Stimulated activated CD4-positive, alpha-beta T cell treated with anti-CD3 and anti-CD28 coated beads, Interleukin-1b, Interleukin-23, amount 100 ng/mL, for 1 hour (primary cell): ENCODE results near the gene TTC7B.
"Not testable (repeated sequence)": the region's sequence is repeated elsewhere in the genome, so short reads cannot be mapped to it uniquely, and the experiment has no call there.

ENCODE experiments used
- DNase-seq, 2 donors: peaks; one replicate each; pipeline ENCODE4 v3.0.0-alpha.2; 2020; ENCODE audit warnings: low read depth in 2 of 2

TTC7B gene

DNA sequence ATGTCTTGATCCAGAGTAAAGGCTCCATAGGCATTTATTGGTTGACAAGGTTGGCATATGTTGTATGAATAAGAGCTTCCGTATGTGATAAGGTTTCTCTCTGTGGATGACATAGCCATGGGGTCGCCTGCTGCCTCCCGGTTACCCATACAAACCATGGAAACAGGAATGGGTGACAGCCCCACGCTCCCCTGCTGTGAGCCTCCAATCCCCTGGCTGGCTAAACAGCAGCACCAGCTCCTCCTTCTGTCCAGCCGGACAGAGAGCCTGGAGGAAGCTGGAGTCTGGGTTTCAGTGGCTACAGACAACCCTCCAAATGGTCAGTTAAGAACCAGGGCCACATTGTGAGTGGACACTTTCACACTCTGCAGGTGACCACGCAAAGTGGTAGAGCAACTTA lies 288.3 kb downstream of the TTC7B start:
- DNase-seq, result no peak

DNA sequence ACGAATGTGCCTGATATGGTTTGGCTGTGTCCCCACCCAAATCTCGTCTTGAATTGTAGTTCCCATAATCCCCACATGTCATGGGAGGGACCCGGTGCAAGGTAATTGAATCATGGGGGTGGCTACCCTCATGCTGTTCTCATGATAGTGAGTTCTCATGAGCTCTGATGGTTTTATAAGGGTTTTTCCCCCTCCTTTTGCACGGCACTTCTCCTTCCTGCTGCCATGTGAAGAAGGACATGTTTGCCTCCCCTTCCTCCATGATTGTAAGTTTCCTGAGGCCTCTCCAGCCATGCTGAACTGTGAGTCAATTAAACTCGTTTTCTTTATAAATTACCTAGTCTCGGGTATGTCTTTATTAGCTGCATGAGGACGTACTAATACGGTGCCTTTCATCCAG lies 289.7 kb downstream of the TTC7B start:
- DNase-seq, result not testable (repeated sequence)

DNA sequence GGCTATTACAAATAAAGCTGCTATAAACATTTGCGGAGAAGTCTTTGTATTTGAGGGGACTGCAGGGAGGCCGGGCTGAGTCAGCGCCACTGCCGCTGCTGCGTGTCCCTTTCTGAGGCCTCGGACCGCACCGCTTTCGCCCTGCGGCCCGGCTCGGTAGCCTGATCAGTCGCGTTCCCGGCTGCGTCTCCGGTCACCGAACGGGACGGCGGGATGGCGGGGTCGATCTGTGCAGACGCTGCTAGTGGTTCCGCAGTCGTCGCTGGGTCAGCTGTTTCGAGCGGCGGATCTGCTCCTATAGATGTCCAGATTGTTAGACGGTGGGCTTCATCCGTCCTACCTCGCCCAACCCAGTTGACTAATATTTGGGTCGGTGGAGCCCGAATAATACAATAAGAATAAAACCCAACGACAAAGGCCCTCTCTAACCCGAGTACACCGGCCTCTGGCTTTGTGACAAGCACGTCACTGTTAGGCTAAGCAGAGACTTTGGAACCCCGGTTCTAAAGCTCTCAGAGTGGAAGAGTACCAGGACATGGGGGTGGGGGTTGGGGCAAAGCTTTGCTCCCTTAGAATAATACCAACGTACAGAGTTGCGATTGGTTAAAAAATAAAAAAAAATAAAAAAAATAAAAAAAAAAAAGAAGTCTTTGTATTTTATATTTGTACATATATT lies 290.7 kb downstream of the TTC7B start:
- not testable (repeated sequence) for DNase-seq

DNA sequence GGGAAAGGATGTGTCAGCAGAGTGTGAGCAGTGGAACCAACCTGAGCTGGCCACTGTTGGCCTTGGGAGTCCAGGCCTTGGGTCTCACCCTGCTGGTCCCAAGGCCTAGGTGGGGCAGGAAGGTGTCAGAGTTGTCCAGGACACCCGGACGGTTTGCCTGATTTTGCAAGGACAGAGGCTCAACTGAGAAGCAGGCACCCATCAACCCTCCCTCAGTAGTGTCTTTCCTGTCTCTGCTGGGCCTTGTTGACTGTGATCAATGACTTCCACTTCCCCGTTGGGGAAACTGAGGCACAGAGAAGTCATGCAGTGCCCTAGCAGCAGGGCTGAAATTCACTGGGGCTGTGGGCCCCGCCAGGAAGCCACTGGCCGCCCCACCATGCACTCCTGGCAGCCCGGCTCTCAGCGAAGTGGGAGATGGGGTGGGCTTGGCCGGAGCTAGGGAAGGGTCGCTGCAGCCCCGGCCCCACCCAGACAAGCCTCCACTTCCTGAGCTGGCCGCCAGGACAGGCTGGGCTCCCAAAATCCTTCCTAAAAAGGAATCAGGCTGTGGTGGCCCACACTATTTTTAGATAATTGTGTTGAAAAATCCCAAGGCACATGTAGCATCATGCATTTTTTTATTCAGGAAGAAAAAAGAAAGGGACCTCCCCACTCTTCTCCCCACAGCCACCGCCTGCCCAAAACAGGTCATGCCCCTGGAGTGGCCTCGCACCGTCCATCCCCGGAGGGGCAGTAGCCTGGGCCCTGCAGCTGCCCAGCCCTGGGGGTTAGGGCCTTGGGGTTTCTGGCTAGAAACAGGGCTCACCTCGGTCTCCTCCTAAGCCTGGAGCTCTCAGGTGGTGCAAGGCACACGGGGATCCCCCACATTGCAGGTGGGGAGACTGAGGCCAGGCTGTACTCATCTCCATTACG lies 292.0 kb downstream of the TTC7B start:
- no peak for DNase-seq

DNA sequence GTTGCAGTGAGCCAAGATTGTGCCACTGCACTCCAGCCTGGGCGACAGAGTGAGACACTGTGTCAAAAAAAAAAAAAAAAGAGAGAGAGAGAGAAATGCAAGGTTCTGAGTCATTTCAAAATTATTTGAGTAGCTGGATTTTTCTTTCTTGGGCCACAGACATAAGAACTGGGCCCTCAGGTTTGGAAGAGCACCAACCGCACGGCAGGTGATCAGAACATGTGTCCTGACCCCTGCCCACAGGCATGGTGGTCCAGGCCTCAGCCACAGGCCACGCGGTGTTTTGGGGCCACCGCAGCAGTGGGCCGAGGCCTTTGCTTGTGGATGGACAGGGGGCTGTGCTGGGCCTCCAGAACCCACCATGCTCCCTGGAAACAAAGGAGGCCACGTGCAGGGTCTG lies 292.7 kb downstream of the TTC7B start:
- DNase-seq, result no peak

DNA sequence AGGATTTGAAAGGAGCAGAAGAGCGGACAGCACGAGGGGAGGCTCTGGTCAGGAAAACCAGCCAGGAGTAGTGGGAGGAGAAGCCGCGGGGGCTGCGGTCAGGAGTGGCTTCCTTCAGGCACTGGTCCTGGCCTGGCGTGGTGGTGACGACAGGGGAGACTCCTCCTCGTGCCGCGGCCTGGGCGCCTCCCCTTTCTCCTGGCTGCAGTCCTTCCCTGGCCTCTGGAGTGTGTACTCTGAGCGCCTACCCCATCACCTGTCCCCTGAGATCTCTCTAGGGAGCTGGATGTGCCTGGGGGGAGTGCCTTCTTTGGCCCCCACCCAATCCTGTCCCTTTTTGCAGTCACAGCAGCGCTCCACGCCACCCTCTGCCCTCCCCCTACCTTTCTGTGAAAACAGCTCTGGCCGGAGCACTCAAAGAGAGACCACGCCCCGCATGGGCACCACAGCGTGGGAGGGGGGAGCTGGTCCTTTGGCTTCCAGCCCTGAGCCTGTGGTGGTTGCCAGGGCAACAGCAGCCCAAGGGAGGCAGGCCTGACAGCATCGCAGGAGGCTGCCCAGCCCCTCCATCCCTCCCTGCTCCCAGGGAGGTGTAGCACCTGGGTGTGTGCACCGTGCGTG lies 293.5 kb downstream of the TTC7B start:
- DNase-seq, result no peak

DNA sequence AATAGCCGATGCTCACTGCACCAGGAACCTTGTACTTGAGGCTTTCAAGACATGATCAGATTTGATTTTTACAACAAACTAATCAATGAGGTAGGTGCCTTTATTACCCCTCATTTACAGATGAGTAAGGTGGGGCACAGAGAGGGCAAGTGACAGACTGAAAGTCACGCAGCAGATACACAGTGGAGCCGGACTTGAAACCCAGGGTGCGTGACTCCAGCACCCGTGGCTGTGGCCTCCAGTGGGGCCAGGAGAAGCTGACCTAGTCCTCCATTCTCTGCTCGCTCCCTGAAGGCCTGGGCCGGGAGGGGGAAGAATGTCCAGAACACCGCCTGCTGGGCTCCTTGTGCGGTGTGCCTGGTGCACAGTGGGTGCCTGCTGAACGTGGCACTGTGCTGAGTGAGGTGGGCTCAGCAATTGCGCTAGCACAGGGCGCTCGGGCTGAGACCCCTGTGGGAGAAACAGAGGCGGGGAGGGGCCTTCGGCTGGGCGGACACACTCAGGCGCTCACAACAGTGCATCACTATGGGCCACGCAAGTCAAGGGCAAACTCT lies 294.2 kb downstream of the TTC7B start:
- DNase-seq, result no peak

DNA sequence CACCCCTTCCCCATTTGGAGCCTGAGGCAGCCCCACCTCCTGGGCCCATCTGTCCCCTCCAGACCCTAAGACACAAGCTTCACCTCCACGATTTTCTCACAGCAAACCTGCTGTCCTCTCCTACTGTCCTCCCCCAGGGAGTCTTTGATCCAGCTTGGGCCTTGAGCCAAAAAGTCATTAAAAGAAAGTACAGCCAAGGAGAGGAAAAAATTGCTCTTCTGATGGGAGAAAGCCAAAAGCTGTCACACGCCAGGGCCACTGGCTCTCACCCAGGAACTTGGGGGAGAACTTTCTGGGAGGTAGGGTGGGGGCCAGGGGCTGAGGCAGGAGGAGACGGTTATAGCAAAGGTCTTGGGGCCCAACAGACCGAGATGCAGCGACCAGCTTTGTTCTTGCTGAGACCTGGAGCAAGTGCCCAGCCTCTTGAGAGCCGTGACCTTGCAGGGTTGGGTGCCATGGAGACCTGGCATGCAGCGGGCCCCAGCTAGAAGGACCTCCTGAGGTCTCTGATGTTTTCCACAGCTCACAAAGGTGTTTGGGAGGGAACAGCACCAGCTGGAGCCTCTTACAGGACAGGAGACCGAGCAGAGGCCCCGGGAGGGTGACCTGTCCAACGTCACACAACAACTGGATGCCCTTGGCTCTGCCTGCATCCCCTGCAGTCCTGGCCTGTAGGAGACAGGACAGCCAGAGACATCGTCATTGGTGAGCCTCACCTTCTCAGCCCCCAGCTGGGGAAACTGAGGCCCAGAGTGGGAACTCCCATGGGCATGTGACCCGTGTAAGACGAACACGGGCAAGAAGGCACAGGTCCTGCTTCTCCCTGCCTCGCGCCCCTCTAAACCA lies 294.9 kb downstream of the TTC7B start:
- no peak for DNase-seq

DNA sequence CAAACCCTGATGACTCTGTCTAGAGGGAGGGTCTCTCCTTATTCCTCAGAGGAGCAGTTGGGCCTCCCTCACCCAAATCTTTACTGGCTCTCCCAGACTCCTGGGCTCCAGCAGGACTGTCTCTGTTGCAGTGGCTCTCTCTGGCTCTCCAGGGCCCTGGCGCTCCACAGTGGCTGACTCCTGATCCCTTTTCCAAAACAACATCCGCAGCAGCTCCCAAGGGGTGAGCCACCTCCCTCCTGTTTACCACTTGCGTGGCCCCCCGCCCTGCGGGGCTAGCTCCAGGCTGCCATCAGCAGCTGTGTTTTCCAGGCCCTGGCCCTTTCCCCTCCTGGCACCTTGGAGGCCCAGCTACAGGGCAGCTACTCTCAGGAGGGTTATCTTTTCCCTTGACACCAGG lies 295.9 kb downstream of the TTC7B start:
- DNase-seq, result no peak

DNA sequence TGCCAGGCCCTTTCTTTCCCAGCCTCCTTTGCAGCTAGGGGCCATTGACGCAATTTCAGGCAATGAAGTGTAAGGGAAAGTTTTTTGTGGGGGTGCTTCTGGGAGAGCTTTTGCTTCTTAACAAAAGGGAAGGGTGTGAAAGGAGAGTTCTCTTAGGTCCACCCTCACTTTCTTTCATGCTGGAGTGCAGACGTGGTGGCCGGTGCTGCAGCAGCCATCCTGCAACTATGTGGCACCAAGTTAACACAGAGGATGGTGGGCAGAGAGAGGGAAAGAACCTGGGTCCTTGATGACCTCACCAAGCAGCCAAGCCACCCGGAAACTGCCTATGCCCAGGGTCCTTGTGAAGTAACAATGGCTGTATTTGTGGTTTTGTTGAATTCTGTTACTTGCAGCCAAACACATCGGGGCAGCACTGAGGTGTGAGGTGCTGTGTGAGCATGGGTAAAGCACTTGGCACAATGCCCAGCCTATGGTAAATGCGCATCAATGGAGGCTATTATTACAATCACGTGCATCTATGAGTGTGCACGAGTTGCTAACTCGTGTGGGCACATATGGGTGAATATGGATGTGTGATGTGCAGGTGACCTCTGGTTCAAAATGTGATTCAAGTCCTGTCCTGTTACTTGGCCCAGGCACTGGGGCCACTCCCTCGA lies 296.8 kb downstream of the TTC7B start:
- no peak for DNase-seq

DNA sequence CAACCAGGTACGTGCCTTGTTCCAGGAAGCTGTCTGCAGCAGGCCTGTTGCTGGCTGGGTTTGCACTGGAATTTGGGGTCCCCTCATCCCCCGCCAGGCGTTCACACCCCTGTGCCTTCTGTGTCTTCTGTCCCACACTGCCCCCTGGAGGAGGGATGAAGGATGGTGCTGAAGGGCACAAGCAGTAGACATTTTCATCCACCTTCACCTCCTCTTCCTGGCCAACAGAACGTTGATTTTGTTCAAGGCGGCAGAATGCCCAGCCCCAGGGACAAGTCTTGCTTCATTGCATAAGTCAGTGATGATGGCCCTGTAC lies 297.3 kb downstream of the TTC7B start:
- peak in 1 of 2 donors; percentile 15 for DNase-seq

DNA sequence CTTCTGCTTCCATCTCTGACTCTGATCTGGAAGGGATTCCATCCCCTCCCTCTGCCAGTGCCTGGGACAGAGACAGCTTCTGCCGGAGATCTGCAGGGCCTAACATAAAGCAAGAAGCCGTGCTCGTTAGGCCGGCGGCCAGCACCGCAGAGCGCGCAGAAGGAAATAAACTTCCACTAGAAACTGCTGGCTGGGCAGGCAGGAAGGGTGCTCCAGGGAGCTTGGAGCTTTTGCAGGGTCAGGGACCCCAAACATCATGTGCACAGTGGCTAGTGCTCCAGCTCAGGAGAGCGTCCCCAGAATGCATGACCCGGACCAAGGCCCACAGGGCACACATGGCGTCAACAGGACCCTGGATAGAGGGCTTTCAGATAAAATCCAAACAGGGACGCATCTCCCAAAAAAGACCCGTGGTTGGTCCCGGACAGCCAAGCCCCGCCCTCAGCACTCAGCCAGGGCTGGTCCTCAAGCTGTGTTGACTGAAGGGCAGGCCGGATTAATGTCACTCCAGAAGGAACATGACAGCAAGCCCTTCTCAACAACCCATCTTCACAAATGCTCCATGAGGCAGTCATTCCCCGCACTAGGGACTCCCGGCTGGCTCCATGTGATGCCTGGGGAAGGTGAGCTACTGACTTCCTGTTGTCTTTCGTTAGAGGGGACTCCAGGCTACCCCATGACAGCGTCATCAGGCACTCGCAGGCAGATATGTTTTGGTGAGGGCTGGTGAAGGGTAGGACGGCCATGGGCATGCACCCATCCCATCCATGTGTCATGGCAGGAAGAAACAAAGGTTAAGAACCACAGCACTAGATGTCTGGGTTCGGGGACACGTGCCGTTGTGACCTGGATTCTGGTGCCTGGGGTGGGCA lies 297.9 kb downstream of the TTC7B start:
- no peak for DNase-seq

DNA sequence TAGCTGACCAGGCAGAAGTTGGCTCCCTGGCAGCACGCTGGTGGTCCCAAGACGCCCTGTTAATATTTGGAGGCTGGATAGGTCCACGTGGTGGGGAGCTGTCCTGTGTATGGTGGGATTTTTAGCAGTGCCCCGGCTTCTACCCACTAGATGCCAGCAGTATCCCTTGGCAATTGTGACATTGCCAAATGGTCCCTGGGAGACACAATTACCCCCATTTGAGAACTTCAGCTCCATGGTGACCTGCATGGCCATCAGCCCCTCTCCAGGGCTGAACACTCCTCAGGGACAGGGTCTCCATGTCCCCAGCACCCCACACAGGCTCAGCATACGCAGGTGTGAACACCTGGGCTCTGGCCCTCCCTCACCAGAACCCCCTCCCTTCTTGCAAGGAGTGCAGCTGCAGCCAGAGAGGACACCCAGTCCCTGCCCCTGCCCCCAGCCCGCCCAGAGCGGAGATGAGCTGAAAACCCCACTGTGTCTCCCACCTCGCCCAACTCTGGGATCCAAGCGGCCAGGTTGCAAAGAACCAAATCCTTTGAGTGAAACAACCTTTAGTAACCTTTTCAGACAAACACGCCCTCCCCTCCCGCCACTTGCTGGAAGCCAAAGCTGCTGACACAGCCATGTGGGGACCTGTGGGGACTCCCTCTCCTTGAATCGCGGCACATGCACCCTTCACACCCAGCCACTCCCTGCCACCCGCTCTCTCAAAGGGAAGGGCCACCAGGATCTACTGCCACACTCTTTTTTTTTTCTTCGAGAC lies 299.0 kb downstream of the TTC7B start:
- DNase-seq, result no peak

DNA sequence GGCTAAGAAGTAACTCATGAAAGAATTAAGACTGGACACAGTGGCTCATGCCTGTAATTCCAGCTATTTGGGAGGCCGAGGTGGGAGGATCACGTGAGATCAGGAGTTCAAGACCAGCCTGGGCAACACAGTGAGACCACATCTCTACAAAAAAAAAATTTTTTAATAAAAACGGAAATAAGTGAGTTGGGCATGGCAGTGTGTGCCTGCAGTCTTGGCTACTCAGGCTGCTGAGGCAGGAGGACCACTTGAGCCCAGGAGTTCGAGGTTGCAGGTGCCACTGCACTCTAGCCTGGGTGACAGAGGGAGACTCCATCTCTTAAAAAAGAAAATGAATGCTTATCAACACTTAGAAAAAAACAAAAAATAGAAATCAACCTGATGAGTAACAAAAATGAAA lies 301.7 kb downstream of the TTC7B start:
- no peak for DNase-seq

DNA sequence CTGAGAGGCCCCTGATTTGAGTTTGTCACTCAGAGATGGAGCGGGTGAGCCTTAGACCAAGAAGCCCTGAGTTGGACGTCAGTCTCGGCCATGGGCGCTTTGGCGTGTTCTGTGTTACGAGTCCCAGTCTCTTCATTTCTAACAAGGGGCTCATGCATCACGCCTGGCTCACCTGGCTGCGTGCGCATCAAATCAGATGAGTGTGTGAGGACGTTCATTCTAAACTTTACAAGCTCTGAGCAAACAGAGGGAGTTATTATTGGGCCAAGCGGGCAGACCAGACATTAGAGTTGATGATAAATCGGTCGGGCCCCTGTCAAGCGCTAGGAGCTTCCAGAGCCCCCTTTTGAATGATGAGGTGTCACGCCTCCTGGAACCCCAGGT lies 302.2 kb downstream of the TTC7B start:
- DNase-seq, result no peak

DNA sequence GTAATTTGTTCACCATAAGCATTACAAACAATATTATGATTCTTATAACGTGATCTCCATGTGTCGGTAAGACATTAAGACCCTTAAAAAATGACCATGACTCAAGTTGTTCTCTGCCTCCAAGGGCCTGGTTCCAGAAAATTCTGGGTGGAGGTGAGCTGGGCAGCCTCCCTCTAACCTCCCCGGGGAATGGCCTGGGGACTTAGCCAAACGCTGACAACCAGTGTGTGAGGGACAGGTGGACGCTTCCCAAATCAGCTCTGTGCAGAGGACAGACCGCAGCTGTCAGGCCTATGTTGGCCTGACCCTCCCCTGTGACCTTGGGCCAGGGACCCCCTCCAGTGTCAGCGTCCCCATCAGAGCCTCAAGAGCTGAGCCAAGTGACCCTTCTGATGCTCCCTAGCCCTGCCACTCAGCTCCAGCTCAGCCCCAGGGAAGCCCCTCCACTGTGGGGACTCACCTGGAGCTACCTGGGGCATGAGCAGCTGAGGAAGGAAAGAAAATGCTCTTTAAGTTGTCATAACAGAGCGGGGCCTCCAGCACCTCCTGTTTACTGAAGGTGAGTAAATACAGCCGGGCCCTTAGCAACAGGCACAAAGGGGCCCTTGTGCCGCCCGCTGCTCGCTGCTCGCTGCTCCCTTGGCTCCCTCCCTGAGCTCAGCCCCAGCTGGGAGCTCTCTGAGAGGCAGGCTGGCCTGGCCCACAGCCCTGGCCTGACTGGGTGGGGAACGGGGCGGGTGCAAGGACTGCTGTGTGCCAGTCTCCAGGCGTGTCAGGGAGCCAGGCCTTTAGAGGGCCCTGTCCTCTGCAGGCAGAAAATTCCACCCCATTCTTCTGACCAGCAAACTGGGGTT lies 302.8 kb downstream of the TTC7B start:
- DNase-seq, result no peak

DNA sequence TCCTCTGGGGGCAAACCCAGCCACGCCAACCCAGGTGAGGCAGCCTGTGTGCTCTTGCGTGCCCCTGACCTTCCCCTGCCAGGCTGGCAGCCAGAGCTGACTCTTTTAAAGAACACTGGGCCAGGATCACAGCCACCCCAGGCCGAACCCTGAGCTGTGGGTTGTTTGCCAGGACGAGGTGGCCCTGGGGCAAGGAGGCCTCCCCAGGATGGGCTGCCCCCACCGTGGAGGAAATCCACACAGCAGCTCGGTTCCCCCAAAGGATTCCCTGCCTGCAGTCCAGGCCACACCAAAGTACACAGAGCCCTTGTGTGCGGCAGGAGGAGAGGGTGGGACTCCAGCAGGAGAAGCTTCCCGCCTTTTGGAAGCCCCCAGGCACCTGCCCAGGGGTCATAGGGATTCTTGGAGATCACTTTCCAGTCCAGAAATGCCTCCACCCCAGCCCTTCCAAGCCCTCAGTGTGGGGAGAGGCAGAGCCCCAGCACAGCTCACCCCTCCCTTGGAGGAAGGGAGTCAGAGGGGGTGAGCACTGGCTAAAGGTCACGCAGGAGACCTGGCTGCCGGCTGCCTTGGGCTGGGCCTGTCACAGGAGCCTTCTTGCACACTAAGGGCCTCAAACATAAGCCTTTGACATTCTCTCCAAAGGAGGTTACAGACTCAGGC lies 303.8 kb downstream of the TTC7B start:
- DNase-seq, result no peak

DNA sequence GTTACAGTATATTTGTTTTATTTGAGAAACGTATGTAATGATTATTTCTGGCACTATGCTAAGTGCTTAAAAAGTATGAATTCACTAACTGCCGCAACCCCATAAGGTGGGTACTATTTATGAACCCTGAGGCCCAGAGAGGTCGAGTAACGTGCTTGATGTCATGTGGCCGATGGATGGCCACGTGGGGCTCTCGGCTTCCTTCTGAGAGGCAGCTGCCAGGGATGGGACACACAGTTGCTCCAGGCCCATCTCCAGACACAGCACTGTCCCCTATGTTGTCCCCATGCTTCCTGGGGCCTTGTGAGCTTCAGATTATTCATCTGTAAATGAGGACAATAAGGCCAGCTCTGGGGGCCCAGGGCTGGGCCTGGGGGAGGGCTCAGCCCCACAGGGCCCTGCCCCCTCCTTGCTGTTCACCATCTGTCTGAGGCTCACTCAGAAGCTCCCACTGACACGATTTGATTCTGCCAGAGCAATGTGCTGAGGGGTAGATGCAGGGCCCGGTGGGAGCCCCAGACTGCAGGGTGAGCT lies 304.4 kb downstream of the TTC7B start:
- no peak for DNase-seq
